K562 (cell line): ENCODE measurements around the gene MAP4. TPM values are rescaled to one million over a fixed set of nuclear protein-coding genes. Genes with fewer than 3 reads are reported as not detected.

ENCODE experiments used
- ATAC-seq: fragments of 200-7000 bp; cut with Tn5 transposase; 3 replicates; pipeline ENCODE4 v1.9.1; 2020; ENCODE audit warnings: moderate library complexity
- BruUV-seq: library from RNA; stranded (reverse); fragments of 400-500 nt; replicated peaks from 2 replicates; lab custom pipeline; 2021; lab: Mats Ljungman, UMichigan
- CTCF ChIA-PET: fragments of 300-600 bp; formaldehyde crosslinking; extraction: SDS; loops from one replicate; lab custom pipeline; 2021; ENCODE audit warnings: low intra/inter-chr PET ratio; lab: Yijun Ruan, JAX
- POLR2A ChIA-PET: fragments of 300-600, 350-650 bp; sonication (Branson Sonifier 250); formaldehyde crosslinking; extraction: SDS; loops from one replicate; lab custom pipeline; 2021; ENCODE audit warnings: antibody characterized with exemption, inconsistent platforms; lab: Yijun Ruan, JAX
- DNase-seq, 4 experiments: peaks; one replicate each; pipeline versions ENCODE4 v3.0.0 to v3.0.0-alpha.2; 2011 to 2018; ENCODE audit warnings: low spot score in 3 of 4, mixed read lengths in 3 of 4; ENCODE audit errors: extremely low read depth in 1 of 4
- FAIRE-seq: peaks from 2 replicates; lab custom pipeline; 2011; peaks lifted over from hg19 to GRCh38; lab: Jason Lieb, UNC
- H2AFZ ChIP-seq: 2 replicates; pipeline ENCODE4 v1.6.0; 2011; ENCODE audit warnings: low read depth, low read length, control low read depth, inconsistent platforms
- H3K27ac ChIP-seq: fragments of 200-600 bp; 3 replicates; pipeline ENCODE4 v1.8.0; 2011; ENCODE audit warnings: low read depth, mild to moderate bottlenecking, control low read depth, inconsistent platforms, low read length, moderate library complexity, mixed read lengths; ENCODE audit errors: extremely low read depth
- H3K27me3 ChIP-seq, 2 experiments: fragments of 300-600 bp in 1 of 2; 2 replicates in 1 of 2; 3 replicates in 1 of 2; pipeline versions ENCODE4 v1.6.0 to v1.8.0; 2011; ENCODE audit warnings: inconsistent platforms in 2 of 2, low read length in 2 of 2, mild to moderate bottlenecking in 1 of 2, mixed read lengths in 1 of 2, moderate library complexity in 1 of 2; ENCODE audit not compliant: control insufficient read depth in 2 of 2, insufficient read depth in 2 of 2
- H3K36me3 ChIP-seq: fragments of 300-600 bp; 3 replicates; pipeline ENCODE4 v1.8.0; 2011; ENCODE audit warnings: mild to moderate bottlenecking, low read length, inconsistent platforms; ENCODE audit not compliant: control insufficient read depth, insufficient read depth
- H3K4me1 ChIP-seq, 2 experiments: fragments of 200-600 bp in 1 of 2; replicated peaks in 1 of 2; 2 replicates in 1 of 2; 3 replicates in 1 of 2; pipeline versions ENCODE4 v1.5.1 to v1.8.0; 2011; ENCODE audit warnings: inconsistent platforms in 2 of 2, low read length in 2 of 2, mild to moderate bottlenecking in 1 of 2, mixed read lengths in 1 of 2, moderate library complexity in 1 of 2; ENCODE audit not compliant: control insufficient read depth in 2 of 2, insufficient read depth in 2 of 2
- H3K4me2 ChIP-seq: 2 replicates; pipeline ENCODE4 v1.6.1; 2011; ENCODE audit warnings: low read length, control low read depth, inconsistent platforms, mixed read lengths; ENCODE audit not compliant: insufficient read depth
- H3K4me3 ChIP-seq: fragments of 200-600 bp; sonication (generic), shearing (Covaris generic); 2 replicates; pipeline ENCODE4 v1.5.1; 2016; ENCODE audit warnings: control low read depth, inconsistent platforms
- H3K79me2 ChIP-seq: fragments of 200-600 bp; 3 replicates; pipeline ENCODE4 v1.8.0; 2011; ENCODE audit warnings: low read length, inconsistent platforms; ENCODE audit not compliant: control insufficient read depth, insufficient read depth
- H3K9ac ChIP-seq, 2 experiments: 2 replicates each; pipeline versions ENCODE4 v1.6.0 to v1.6.1; 2011; ENCODE audit warnings: low read depth in 2 of 2, low read length in 2 of 2, control low read depth in 1 of 2, inconsistent platforms in 1 of 2, mild to moderate bottlenecking in 1 of 2, mixed read lengths in 1 of 2; ENCODE audit not compliant: insufficient read depth in 1 of 2
- H3K9me1 ChIP-seq: one replicate; pipeline ENCODE4 v1.6.0; 2011; ENCODE audit warnings: inconsistent platforms, mild to moderate bottlenecking, low read length, moderate library complexity; ENCODE audit not compliant: control insufficient read depth, insufficient read depth
- H3K9me3 ChIP-seq: replicated peaks from 2 replicates; pipeline ENCODE4 v1.5.1; 2011; ENCODE audit warnings: low read depth, low read length, inconsistent platforms; ENCODE audit not compliant: control insufficient read depth, insufficient read depth
- H4K20me1 ChIP-seq: replicated peaks from 2 replicates; pipeline ENCODE4 v1.6.1; 2011; ENCODE audit warnings: low read length, inconsistent platforms, mixed read lengths; ENCODE audit not compliant: control insufficient read depth, insufficient read depth
- HDGF ChIP-seq: fragments of 450-650 bp; IDR thresholded peaks from 2 replicates; pipeline ENCODE4 v1.6.1; 2016
- MYBL2 ChIP-seq, 2 experiments: fragments of 450-650 bp in 1 of 2; sonication (generic) in 1 of 2; formaldehyde crosslinking in 1 of 2; IDR thresholded peaks; 2 replicates each; pipeline versions ENCODE4 v1.6.1 to v1.8.1; 2017 to 2022; ENCODE audit warnings: borderline replicate concordance in 1 of 2, inconsistent platforms in 1 of 2, low read depth in 1 of 2, mild to moderate bottlenecking in 1 of 2, missing genetic modification reagents in 1 of 2, moderate library complexity in 1 of 2
- RERE ChIP-seq: sonication (generic); formaldehyde crosslinking; IDR thresholded peaks from 2 replicates; pipeline ENCODE4 v1.8.0; 2023; ENCODE audit warnings: missing genetic modification reagents, mild to moderate bottlenecking, borderline replicate concordance
- ZBTB8A ChIP-seq: fragments of 450-650 bp; IDR thresholded peaks from 2 replicates; pipeline ENCODE4 v1.6.1; 2018; ENCODE audit warnings: mild to moderate bottlenecking, moderate library complexity; ENCODE audit not compliant: partially characterized antibody
- ZFP36 ChIP-seq: fragments of 150-350 bp; IDR thresholded peaks from 2 replicates; pipeline ENCODE4 v1.6.1; 2018; ENCODE audit warnings: low read length, low read depth; ENCODE audit not compliant: partially characterized antibody
- ZNF444 ChIP-seq: fragments of 250-450 bp; sonication (Bioruptor Pico); IDR thresholded peaks from 2 replicates; pipeline ENCODE4 v1.4.0; 2020; ENCODE audit warnings: mild to moderate bottlenecking, moderate library complexity
- WGBS: fragments of 100-300 bp; shearing (Covaris generic); methylation state at CpG from one replicate; pipeline ENCODE4 v1.1.6; 2016; ENCODE audit warnings: low coverage, mixed read lengths; ENCODE audit not compliant: insufficient coverage; ENCODE audit errors: missing lambda C conversion rate; 5-methylcytosine and 5-hydroxymethylcytosine counted together
- in situ Hi-C: fragments of 300-500 bp; cut with MboI; formaldehyde crosslinking; loops from 4 replicates; pipeline ENCODE4 v1.15.0; 2018; ENCODE audit warnings: inconsistent platforms, mixed read lengths
- intact Hi-C: fragments of 100-400 bp; cut with micrococcal nuclease; formaldehyde crosslinking; loops from 2 replicates; pipeline ENCODE4 v1.14.2; 2022
- polyA plus RNA-seq, 8 experiments: library from polyadenylated mRNA; depleted of rRNA in 4 of 8; stranded (reverse) in 5 of 8; unstranded in 3 of 8; fragments of >200 nt; fragmentation: Nextera tagmentation in 2 of 8; fragmentation: Illumina TruSeq in 1 of 8; extraction: Ambion mirVana in 2 of 8; extraction: Trizol in 1 of 8; gene quantifications; 2 replicates each; pipeline versions ENCODE4 v1.2.1 to v1.2.3, GENCODE V29; 2011 to 2014; ENCODE audit warnings: inconsistent platforms in 1 of 8, missing spikeins in 1 of 8
- total RNA-seq, 7 experiments: library from RNA; depleted of rRNA in 6 of 7; stranded (reverse); fragments of >200 nt in 6 of 7; fragmentation: Illumina TruSeq in 2 of 7; extraction: Trizol in 2 of 7; gene quantifications; 2 replicates each; pipeline versions ENCODE4 v1.2.1 to v1.2.3, GENCODE V29; 2011 to 2021; ENCODE audit warnings: low replicate concordance in 1 of 7
- TF ChIP-seq, protein P1 (sequence below): sonication (generic); formaldehyde crosslinking; IDR thresholded peaks from 2 replicates; pipeline ENCODE4 v1.8.1; 2022; ENCODE audit warnings: missing genetic modification reagents

MAP4 gene
- total and polyA plus RNA-seq, 9 of the 15 experiments (the other 6 are each of a cell fraction or from before 2014, with no cell fraction given), result 13.3 to 141 (median 36.8) TPM

- TF ChIP-seq RERE (no peak), ZNF444 (CRISPR knock-in tag) (no peak)
- TF ChIP-seq, protein P1, sequence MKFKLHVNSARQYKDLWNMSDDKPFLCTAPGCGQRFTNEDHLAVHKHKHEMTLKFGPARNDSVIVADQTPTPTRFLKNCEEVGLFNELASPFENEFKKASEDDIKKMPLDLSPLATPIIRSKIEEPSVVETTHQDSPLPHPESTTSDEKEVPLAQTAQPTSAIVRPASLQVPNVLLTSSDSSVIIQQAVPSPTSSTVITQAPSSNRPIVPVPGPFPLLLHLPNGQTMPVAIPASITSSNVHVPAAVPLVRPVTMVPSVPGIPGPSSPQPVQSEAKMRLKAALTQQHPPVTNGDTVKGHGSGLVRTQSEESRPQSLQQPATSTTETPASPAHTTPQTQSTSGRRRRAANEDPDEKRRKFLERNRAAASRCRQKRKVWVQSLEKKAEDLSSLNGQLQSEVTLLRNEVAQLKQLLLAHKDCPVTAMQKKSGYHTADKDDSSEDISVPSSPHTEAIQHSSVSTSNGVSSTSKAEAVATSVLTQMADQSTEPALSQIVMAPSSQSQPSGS (CRISPR knock-in tag), result no peak
These were observed 7.2 kb upstream of the MAP4 start (continued) for GRCh38 chr3:48023377-48023776.

GRCh38 chr3:48022178-48022577 is 6.0 kb upstream of the MAP4 start:
- Histone ChIP-seq H3K27me3 (no peaks in the 10 kb centered on the region), H3K36me3 (no peaks in the 10 kb centered on the region), H3K4me1 (peaks cover 0 to 3% of the 10 kb centered on the region in 2 experiments; a peak in 3 of 5 replicates), H3K79me2 (peaks cover 69% of the 10 kb centered on the region)
- no TSS peak for BruUV-seq
- WGBS, result 87% methylated on average over 4 of the region's 4 CpGs
- FAIRE-seq (no peak), ATAC-seq (no peak)
- no peak for TF ChIP-seq ZFP36
- no peak for TF ChIP-seq HDGF
- no peak for TF ChIP-seq ZBTB8A
- no peak for TF ChIP-seq MYBL2 (IDR thresholded peaks at IDR 0.05; ENCODE audit: low read depth)
- TF ChIP-seq MYBL2 (CRISPR knock-in tag; IDR thresholded peaks at IDR 0.05; ENCODE audit: borderline replicate concordance), result no peak
- TF ChIP-seq, all 486 proteins: peak for 0
- in situ Hi-C loops, result no loop called here
- H3K27ac ChIP-seq, result no peak overlapping the region
- no peaks in the 10 kb centered on the region for H3K9me1 ChIP-seq
- ChIA-PET CTCF (no interaction called here), POLR2A (interaction anchor here (0.5 to 1.2 kb wide), 3 partner anchors 9 to 17 kb away, joined by 3 to 4 read pairs (median 3); no protein-coding TSS in a partner anchor)
- no peak overlapping the region for H3K4me3 ChIP-seq
- H3K9ac ChIP-seq, result no peak overlapping the region
- H4K20me1 ChIP-seq, result no peaks in the 10 kb centered on the region; the same call in 1 of the 2 replicates
- intact Hi-C loops, result no loop called here
- no peak overlapping the region for H2AFZ ChIP-seq
- no peaks in the 10 kb centered on the region for H3K9me3 ChIP-seq
- DNase-seq, result no peak
- H3K4me2 ChIP-seq, result no peak overlapping the region
